HG03175 (cell line): ENCODE data around the gene CMTM8.
"Not testable (repeated sequence)": the region's sequence is repeated elsewhere in the genome, so short reads cannot be mapped to it uniquely, and the experiment has no call there.

ENCODE experiments used
- ATAC-seq: cut with Tn5 transposase; IDR thresholded peaks from one replicate; pipeline ENCODE4 v1.9.1; 2021; ENCODE audit warnings: mild to moderate bottlenecking, moderate library complexity; ENCODE audit not compliant: unreplicated experiment

CMTM8 gene

GRCh38 chr3:32238453-32239306, at the start of gene CMTM8:
Gene CMTM8 (plus strand): TSS chr3:32238680. CDS start chr3:32238973, 293 bp downstream.
- ATAC-seq, result no peak

GRCh38 chr3:32189693-32190092, 48.8 kb upstream of the CMTM8 start:
- ATAC-seq, result no peak

GRCh38 chr3:32190556-32190955, 47.9 kb upstream of the CMTM8 start:
- ATAC-seq, result not testable (repeated sequence)

GRCh38 chr3:32193101-32193500, 45.4 kb upstream of the CMTM8 start:
- ATAC-seq, result no peak

- no peak for ATAC-seq
These were observed 43.8 kb upstream of the CMTM8 start for GRCh38 chr3:32194653-32195052.

GRCh38 chr3:32195995-32196540, 42.4 kb upstream of the CMTM8 start:
- ATAC-seq, result no peak

GRCh38 chr3:32197991-32198390, 40.5 kb upstream of the CMTM8 start:
- no peak for ATAC-seq

- ATAC-seq, result no peak
These were observed 39.8 kb upstream of the CMTM8 start for GRCh38 chr3:32198714-32199113.

GRCh38 chr3:32200490-32200889, 38.0 kb upstream of the CMTM8 start:
- no peak for ATAC-seq

GRCh38 chr3:32200992-32201758, 37.3 kb upstream of the CMTM8 start:
- ATAC-seq, result no peak

- ATAC-seq, result no peak
These were observed 36.0 kb upstream of the CMTM8 start for GRCh38 chr3:32202496-32202895.

- ATAC-seq, result no peak
These were observed 34.6 kb upstream of the CMTM8 start for GRCh38 chr3:32203854-32204253.

- no peak for ATAC-seq
These were observed 30.0 kb upstream of the CMTM8 start for GRCh38 chr3:32208447-32208846.

- no peak for ATAC-seq
These were observed 23.3 kb upstream of the CMTM8 start for GRCh38 chr3:32215185-32215584.

GRCh38 chr3:32216172-32216783, 22.2 kb upstream of the CMTM8 start:
- ATAC-seq, result no peak

- no peak for ATAC-seq
These were observed 21.1 kb upstream of the CMTM8 start for GRCh38 chr3:32217339-32217738.

- ATAC-seq, result no peak
These were observed 18.9 kb upstream of the CMTM8 start for GRCh38 chr3:32219537-32219936.

- ATAC-seq, result no peak
These were observed 18.5 kb upstream of the CMTM8 start for GRCh38 chr3:32220006-32220405.

- ATAC-seq, result no peak
These were observed 15.5 kb upstream of the CMTM8 start for GRCh38 chr3:32222950-32223349.

GRCh38 chr3:32224016-32224516, 14.4 kb upstream of the CMTM8 start:
- no peak for ATAC-seq

- no peak for ATAC-seq
These were observed 11.5 kb upstream of the CMTM8 start for GRCh38 chr3:32226875-32227500.
